ENCODE measurements around the gene NCOA3.

The NCOA3 gene

DNA sequence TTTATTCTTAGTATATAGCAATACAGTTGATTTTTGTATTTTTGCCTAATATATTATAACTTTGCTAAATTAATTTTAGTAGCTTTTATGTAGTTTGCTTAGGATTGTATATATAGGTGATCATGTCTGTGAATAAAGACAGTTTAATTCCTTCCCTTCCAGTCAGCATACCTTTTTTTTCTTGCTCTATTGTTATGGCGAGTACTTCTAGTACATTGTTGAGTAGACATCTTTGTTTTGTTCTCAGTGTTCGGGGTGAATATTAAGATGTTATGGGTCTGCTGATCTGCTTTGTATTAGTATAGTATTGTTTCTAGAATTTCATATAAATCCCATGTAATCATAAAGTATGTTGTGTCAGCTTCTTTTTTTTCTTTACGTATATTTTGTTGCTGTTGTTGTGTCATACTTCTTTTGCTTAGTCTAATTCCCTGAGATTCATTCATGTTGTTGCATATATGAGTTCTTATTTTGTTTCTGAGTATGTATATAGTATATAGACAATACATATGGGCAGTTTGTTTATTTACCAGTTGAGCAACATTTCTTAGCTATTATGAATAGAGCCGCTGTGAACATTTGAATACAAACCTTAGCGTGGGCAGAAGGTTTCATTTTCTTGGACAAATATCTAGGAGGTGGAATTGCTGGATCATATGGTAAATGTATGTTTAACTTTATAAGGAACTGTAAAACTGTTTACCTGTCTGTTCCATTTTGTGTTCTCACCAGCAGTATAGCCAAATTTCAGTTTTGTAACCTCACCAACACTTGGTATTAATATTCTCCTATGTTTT, 25.5 kb downstream of the NCOA3 start:
- TF ChIP-seq ZNF565 (CRISPR knock-in tag; conservative IDR thresholded peaks at IDR 0.05; ENCODE audit: low read depth) = no peak
- no peak for TF ChIP-seq TOX (CRISPR knock-in tag; IDR thresholded peaks at IDR 0.05; ENCODE audit: borderline replicate concordance)
- TF ChIP-seq, protein P1, sequence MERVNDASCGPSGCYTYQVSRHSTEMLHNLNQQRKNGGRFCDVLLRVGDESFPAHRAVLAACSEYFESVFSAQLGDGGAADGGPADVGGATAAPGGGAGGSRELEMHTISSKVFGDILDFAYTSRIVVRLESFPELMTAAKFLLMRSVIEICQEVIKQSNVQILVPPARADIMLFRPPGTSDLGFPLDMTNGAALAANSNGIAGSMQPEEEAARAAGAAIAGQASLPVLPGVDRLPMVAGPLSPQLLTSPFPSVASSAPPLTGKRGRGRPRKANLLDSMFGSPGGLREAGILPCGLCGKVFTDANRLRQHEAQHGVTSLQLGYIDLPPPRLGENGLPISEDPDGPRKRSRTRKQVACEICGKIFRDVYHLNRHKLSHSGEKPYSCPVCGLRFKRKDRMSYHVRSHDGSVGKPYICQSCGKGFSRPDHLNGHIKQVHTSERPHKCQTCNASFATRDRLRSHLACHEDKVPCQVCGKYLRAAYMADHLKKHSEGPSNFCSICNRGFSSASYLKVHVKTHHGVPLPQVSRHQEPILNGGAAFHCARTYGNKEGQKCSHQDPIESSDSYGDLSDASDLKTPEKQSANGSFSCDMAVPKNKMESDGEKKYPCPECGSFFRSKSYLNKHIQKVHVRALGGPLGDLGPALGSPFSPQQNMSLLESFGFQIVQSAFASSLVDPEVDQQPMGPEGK (CRISPR knock-in tag; IDR thresholded peaks at IDR 0.05; ENCODE audit: borderline replicate concordance) = no peak
- TF ChIP-seq ZFP3 (CRISPR knock-in tag; IDR thresholded peaks at IDR 0.05) = no peak
- no peak for TF ChIP-seq PPARA (CRISPR knock-in tag; IDR thresholded peaks at IDR 0.05; ENCODE audit: borderline replicate concordance)
- TF ChIP-seq SNAI2 (CRISPR knock-in tag; IDR thresholded peaks at IDR 0.05) = no peak
- no peak for TF ChIP-seq TCF4 (CRISPR knock-in tag; IDR thresholded peaks at IDR 0.05; ENCODE audit: borderline replicate concordance)
- no peak for TF ChIP-seq ZNF70 (CRISPR knock-in tag; IDR thresholded peaks at IDR 0.05)
- no peak for TF ChIP-seq ZNF8 (CRISPR knock-in tag; IDR thresholded peaks at IDR 0.05)
- no peak for TF ChIP-seq ARNTL (CRISPR knock-in tag; IDR thresholded peaks at IDR 0.05; ENCODE audit: borderline replicate concordance, low read depth)
- no peak for ATAC-seq

DNA sequence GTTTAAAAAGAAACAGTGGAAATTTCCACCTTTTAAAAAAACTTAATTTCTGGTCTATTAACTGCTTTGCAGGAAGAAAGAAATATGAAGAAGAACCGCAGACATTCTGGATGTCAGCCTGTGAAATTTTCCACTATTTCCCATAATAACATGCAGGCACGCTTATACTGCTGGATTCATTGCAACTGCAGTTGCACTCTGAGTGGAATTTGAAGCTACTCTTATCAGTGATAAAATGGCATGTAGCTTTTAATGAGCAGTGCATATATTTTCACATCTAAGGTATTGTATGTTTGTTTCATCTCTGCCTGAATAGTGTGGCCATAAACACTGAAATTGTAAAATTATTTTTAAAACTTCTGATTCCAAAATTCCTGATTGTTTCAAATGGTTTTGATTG, 28.2 kb downstream of the NCOA3 start:
- TF ChIP-seq PPARA (CRISPR knock-in tag; IDR thresholded peaks at IDR 0.05; ENCODE audit: borderline replicate concordance) = no peak
- no peak for TF ChIP-seq BACH2 (CRISPR knock-in tag; IDR thresholded peaks at IDR 0.05; ENCODE audit: borderline replicate concordance)
- no peak for TF ChIP-seq TCF4 (CRISPR knock-in tag; IDR thresholded peaks at IDR 0.05; ENCODE audit: borderline replicate concordance)
- no peak for TF ChIP-seq ISL1 (CRISPR knock-in tag; IDR thresholded peaks at IDR 0.05)
- TF ChIP-seq, protein P2, sequence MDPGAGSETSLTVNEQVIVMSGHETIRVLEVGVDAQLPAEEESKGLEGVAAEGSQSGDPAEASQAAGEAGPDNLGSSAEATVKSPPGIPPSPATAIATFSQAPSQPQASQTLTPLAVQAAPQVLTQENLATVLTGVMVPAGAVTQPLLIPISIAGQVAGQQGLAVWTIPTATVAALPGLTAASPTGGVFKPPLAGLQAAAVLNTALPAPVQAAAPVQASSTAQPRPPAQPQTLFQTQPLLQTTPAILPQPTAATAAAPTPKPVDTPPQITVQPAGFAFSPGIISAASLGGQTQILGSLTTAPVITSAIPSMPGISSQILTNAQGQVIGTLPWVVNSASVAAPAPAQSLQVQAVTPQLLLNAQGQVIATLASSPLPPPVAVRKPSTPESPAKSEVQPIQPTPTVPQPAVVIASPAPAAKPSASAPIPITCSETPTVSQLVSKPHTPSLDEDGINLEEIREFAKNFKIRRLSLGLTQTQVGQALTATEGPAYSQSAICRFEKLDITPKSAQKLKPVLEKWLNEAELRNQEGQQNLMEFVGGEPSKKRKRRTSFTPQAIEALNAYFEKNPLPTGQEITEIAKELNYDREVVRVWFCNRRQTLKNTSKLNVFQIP (CRISPR knock-in tag; IDR thresholded peaks at IDR 0.05; ENCODE audit: borderline replicate concordance, low read depth) = no peak
- TF ChIP-seq, protein P3, sequence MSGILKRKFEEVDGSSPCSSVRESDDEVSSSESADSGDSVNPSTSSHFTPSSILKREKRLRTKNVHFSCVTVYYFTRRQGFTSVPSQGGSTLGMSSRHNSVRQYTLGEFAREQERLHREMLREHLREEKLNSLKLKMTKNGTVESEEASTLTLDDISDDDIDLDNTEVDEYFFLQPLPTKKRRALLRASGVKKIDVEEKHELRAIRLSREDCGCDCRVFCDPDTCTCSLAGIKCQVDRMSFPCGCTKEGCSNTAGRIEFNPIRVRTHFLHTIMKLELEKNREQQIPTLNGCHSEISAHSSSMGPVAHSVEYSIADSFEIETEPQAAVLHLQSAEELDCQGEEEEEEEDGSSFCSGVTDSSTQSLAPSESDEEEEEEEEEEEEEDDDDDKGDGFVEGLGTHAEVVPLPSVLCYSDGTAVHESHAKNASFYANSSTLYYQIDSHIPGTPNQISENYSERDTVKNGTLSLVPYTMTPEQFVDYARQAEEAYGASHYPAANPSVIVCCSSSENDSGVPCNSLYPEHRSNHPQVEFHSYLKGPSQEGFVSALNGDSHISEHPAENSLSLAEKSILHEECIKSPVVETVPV (CRISPR knock-in tag; IDR thresholded peaks at IDR 0.05) = no peak
- TF ChIP-seq ZFP30 (CRISPR knock-in tag; IDR thresholded peaks at IDR 0.05) = no peak
- TF ChIP-seq ZC3H10 (CRISPR knock-in tag; IDR thresholded peaks at IDR 0.05) = no peak
- TF ChIP-seq RARB (CRISPR knock-in tag; IDR thresholded peaks at IDR 0.05) = no peak
- TF ChIP-seq GLIS3 (CRISPR knock-in tag; IDR thresholded peaks at IDR 0.05) = no peak
- no peak for TF ChIP-seq ESRRG (CRISPR knock-in tag; IDR thresholded peaks at IDR 0.05)
- TF ChIP-seq ARNTL (CRISPR knock-in tag; IDR thresholded peaks at IDR 0.05; ENCODE audit: borderline replicate concordance, low read depth) = no peak
- TF ChIP-seq ZNF70 (CRISPR knock-in tag; IDR thresholded peaks at IDR 0.05) = no peak
- no peak for TF ChIP-seq OSR1 (CRISPR knock-in tag; IDR thresholded peaks at IDR 0.05)
- TF ChIP-seq, protein P1 (CRISPR knock-in tag; IDR thresholded peaks at IDR 0.05; ENCODE audit: borderline replicate concordance) = no peak
- TF ChIP-seq, protein P4, sequence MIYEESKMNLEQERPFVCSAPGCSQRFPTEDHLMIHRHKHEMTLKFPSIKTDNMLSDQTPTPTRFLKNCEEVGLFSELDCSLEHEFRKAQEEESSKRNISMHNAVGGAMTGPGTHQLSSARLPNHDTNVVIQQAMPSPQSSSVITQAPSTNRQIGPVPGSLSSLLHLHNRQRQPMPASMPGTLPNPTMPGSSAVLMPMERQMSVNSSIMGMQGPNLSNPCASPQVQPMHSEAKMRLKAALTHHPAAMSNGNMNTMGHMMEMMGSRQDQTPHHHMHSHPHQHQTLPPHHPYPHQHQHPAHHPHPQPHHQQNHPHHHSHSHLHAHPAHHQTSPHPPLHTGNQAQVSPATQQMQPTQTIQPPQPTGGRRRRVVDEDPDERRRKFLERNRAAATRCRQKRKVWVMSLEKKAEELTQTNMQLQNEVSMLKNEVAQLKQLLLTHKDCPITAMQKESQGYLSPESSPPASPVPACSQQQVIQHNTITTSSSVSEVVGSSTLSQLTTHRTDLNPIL (CRISPR knock-in tag; IDR thresholded peaks at IDR 0.05; ENCODE audit: low read depth) = no peak
- TF ChIP-seq ZNF565 (CRISPR knock-in tag; conservative IDR thresholded peaks at IDR 0.05; ENCODE audit: low read depth) = no peak
- TF ChIP-seq, protein P5, sequence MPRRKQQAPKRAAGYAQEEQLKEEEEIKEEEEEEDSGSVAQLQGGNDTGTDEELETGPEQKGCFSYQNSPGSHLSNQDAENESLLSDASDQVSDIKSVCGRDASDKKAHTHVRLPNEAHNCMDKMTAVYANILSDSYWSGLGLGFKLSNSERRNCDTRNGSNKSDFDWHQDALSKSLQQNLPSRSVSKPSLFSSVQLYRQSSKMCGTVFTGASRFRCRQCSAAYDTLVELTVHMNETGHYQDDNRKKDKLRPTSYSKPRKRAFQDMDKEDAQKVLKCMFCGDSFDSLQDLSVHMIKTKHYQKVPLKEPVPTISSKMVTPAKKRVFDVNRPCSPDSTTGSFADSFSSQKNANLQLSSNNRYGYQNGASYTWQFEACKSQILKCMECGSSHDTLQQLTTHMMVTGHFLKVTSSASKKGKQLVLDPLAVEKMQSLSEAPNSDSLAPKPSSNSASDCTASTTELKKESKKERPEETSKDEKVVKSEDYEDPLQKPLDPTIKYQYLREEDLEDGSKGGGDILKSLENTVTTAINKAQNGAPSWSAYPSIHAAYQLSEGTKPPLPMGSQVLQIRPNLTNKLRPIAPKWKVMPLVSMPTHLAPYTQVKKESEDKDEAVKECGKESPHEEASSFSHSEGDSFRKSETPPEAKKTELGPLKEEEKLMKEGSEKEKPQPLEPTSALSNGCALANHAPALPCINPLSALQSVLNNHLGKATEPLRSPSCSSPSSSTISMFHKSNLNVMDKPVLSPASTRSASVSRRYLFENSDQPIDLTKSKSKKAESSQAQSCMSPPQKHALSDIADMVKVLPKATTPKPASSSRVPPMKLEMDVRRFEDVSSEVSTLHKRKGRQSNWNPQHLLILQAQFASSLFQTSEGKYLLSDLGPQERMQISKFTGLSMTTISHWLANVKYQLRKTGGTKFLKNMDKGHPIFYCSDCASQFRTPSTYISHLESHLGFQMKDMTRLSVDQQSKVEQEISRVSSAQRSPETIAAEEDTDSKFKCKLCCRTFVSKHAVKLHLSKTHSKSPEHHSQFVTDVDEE (CRISPR knock-in tag; IDR thresholded peaks at IDR 0.05) = no peak
- ATAC-seq = no peak
